ENCODE data around the gene MANBA.

The MANBA gene

DNA sequence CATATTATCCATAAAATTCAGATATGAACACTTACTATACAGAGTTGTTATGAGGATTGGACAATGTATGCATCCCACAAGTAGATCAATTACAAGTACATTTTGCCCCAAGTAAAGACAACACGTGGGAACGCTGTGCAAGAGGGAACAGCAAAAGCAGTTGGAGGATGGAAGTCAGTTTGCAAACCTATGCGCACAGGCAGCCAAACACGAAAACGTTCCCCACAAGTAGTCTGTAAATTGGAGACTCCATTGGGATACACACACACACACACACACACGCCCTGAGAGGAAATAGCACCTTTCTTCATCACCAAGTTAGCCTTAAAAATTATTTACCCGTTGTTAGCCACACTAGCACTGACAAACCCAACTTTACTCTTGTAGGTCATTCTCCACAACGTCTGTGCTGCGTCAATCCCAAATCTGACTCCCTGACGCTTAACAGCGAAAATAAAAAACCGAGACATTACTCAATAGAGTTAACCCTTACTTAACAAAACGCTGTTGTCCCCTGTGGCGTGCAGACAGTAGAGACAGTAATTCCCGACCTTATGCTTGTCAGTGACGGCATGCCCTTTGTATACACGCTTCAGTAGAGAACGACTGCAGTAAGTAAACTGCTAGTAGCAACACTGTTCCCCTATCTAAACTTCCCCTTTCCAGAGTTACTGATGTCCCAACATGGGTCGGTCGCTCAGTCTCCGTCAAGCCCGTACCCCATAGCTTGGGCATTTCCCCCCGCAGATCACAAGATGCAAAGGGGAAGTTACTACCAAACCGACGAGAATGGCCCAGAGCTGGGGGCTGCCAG is 730 bp downstream of the MANBA start:
- Histone ChIP-seq H3K9me3 (ENCODE audit: insufficient read depth, low read length) (no peaks in the 10 kb centered on the region), H3K9me2 (replicated peaks; ENCODE audit: insufficient read depth, low read length) (no peaks in the 10 kb centered on the region), H3F3A (ENCODE audit: insufficient read depth) (no peaks in the 10 kb centered on the region), H3K27ac (ENCODE audit: low read depth, low read length) (peak overlapping the region; percentile 59), H3K36me3 (ENCODE audit: low read length) (no peaks in the 10 kb centered on the region), H3K4me3 (ENCODE audit: insufficient read depth, low read length, poor library complexity, severe bottlenecking) (peak overlapping the region; percentile 55), H2AFZ (ENCODE audit: low read depth, low read length, severe bottlenecking) (peak overlapping the region; percentile 94), H3K79me2 (ENCODE audit: insufficient read depth, low read length) (peaks cover 28% of the 10 kb centered on the region; the same call in 1 of the 2 replicates), H3K27me3 (ENCODE audit: low read length) (no peaks in the 10 kb centered on the region), H3K9ac (ENCODE audit: low read length) (peak overlapping the region; percentile 67), H4K20me1 (ENCODE audit: low read depth, low read length) (no peaks in the 10 kb centered on the region), H3K4me2 (ENCODE audit: low read depth, low read length, poor library complexity, severe bottlenecking) (peak overlapping the region; percentile 79)
- TF ChIP-seq EZH2phosphoT487 (conservative IDR thresholded peaks at IDR 0.05; ENCODE audit: low read length): no peak
- TF ChIP-seq, protein P1, sequence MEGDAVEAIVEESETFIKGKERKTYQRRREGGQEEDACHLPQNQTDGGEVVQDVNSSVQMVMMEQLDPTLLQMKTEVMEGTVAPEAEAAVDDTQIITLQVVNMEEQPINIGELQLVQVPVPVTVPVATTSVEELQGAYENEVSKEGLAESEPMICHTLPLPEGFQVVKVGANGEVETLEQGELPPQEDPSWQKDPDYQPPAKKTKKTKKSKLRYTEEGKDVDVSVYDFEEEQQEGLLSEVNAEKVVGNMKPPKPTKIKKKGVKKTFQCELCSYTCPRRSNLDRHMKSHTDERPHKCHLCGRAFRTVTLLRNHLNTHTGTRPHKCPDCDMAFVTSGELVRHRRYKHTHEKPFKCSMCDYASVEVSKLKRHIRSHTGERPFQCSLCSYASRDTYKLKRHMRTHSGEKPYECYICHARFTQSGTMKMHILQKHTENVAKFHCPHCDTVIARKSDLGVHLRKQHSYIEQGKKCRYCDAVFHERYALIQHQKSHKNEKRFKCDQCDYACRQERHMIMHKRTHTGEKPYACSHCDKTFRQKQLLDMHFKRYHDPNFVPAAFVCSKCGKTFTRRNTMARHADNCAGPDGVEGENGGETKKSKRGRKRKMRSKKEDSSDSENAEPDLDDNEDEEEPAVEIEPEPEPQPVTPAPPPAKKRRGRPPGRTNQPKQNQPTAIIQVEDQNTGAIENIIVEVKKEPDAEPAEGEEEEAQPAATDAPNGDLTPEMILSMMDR (IDR thresholded peaks at IDR 0.05; ENCODE audit: insufficient read depth, low read length, poor library complexity, severe bottlenecking): no peak

- no peaks in the 10 kb centered on the region for H4K20me1 ChIP-seq (ENCODE audit: low read depth, low read length)
- H3K9me3 ChIP-seq (ENCODE audit: insufficient read depth, low read length): no peaks in the 10 kb centered on the region
- no peak overlapping the region for H3K9ac ChIP-seq (ENCODE audit: low read length)
- no peak overlapping the region for H3K4me3 ChIP-seq (ENCODE audit: insufficient read depth, low read length, poor library complexity, severe bottlenecking)
- no peaks in the 10 kb centered on the region for H3F3A ChIP-seq (ENCODE audit: insufficient read depth)
- H3K79me2 ChIP-seq (ENCODE audit: insufficient read depth, low read length): peaks cover 35% of the 10 kb centered on the region; the same call in 1 of the 2 replicates
- H3K36me3 ChIP-seq (ENCODE audit: low read length): no peaks in the 10 kb centered on the region
- no peak for TF ChIP-seq EZH2phosphoT487 (conservative IDR thresholded peaks at IDR 0.05; ENCODE audit: low read length)
- TF ChIP-seq, protein P1 (IDR thresholded peaks at IDR 0.05; ENCODE audit: insufficient read depth, low read length, poor library complexity, severe bottlenecking): no peak
- no peak overlapping the region for H3K4me2 ChIP-seq (ENCODE audit: low read depth, low read length, poor library complexity, severe bottlenecking)
- no peak overlapping the region for H3K27ac ChIP-seq (ENCODE audit: low read depth, low read length)
- H3K27me3 ChIP-seq (ENCODE audit: low read length): no peaks in the 10 kb centered on the region
- H2AFZ ChIP-seq (ENCODE audit: low read depth, low read length, severe bottlenecking): no peak overlapping the region
- no peaks in the 10 kb centered on the region for H3K9me2 ChIP-seq (replicated peaks; ENCODE audit: insufficient read depth, low read length)
Observed at GRCh38 chr4:102758241-102759160, 2.3 kb downstream of the MANBA start.

DNA sequence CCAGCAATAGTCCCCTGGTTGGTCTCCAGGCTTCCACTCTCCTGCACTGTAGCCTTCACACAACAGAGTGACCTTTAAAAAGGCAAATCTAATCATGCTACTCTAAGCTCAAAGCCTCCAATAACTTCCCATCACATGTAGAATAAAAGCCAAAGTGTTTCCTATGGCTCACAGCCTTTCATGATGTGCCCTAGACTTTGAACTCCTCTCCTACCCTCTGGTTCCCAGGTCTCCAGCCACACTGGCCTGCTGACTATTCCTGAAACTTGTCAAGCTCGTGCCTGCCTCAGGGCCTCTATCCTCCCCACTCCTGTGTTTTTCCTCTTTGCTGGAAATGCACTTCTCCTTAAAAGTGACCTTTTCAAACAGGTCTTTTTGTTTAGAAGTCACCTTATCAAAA is 3.1 kb downstream of the MANBA start:
- no peak overlapping the region for H2AFZ ChIP-seq (ENCODE audit: low read depth, low read length, severe bottlenecking)
- TF ChIP-seq, protein P1 (IDR thresholded peaks at IDR 0.05; ENCODE audit: insufficient read depth, low read length, poor library complexity, severe bottlenecking): no peak
- TF ChIP-seq EZH2phosphoT487 (conservative IDR thresholded peaks at IDR 0.05; ENCODE audit: low read length): no peak
- no peaks in the 10 kb centered on the region for H3F3A ChIP-seq (ENCODE audit: insufficient read depth)
- H3K27ac ChIP-seq (ENCODE audit: low read depth, low read length): no peak overlapping the region
- H3K4me2 ChIP-seq (ENCODE audit: low read depth, low read length, poor library complexity, severe bottlenecking): no peak overlapping the region
- H3K9ac ChIP-seq (ENCODE audit: low read length): no peak overlapping the region
- no peaks in the 10 kb centered on the region for H4K20me1 ChIP-seq (ENCODE audit: low read depth, low read length)
- peaks cover 35% of the 10 kb centered on the region; the same call in 1 of the 2 replicates for H3K79me2 ChIP-seq (ENCODE audit: insufficient read depth, low read length)
- no peaks in the 10 kb centered on the region for H3K9me3 ChIP-seq (ENCODE audit: insufficient read depth, low read length)
- H3K9me2 ChIP-seq (replicated peaks; ENCODE audit: insufficient read depth, low read length): no peaks in the 10 kb centered on the region
- no peaks in the 10 kb centered on the region for H3K36me3 ChIP-seq (ENCODE audit: low read length)
- no peaks in the 10 kb centered on the region for H3K27me3 ChIP-seq (ENCODE audit: low read length)
- no peak overlapping the region for H3K4me3 ChIP-seq (ENCODE audit: insufficient read depth, low read length, poor library complexity, severe bottlenecking)
